ENCODE data around the gene MALAT1. TPM values are rescaled to one million over a fixed set of nuclear protein-coding genes. Genes with fewer than 3 reads are reported as not detected.

MALAT1 gene
- total and polyA plus RNA-seq, 10 of the 15 experiments (the other 5 are each of a cell fraction or from before 2014, with no cell fraction given): 448 to 8,160 (median 2,019) TPM

GRCh38 chr11:65454696-65455456 is 44.0 kb upstream of the MALAT1 start (continued):
- TF ChIP-seq, protein P1, sequence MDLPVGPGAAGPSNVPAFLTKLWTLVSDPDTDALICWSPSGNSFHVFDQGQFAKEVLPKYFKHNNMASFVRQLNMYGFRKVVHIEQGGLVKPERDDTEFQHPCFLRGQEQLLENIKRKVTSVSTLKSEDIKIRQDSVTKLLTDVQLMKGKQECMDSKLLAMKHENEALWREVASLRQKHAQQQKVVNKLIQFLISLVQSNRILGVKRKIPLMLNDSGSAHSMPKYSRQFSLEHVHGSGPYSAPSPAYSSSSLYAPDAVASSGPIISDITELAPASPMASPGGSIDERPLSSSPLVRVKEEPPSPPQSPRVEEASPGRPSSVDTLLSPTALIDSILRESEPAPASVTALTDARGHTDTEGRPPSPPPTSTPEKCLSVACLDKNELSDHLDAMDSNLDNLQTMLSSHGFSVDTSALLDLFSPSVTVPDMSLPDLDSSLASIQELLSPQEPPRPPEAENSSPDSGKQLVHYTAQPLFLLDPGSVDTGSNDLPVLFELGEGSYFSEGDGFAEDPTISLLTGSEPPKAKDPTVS (IDR thresholded peaks at IDR 0.05; ENCODE audit: low read depth, low read length): no peak
- TF ChIP-seq ZNF384 (IDR thresholded peaks at IDR 0.05; ENCODE audit: borderline replicate concordance, low read depth, low read length): no peak
- peak; percentile 12 to 40 (median 17); a peak in 4 of 6 replicates for TF ChIP-seq CTCF (IDR thresholded peaks at IDR 0.05 in 2 of 3, conservative IDR thresholded peaks at IDR 0.05 in 1 of 3; ENCODE audit: control insufficient read depth in 2 of 3, extremely low read depth in 1 of 3, insufficient read depth in 1 of 3, low read depth in 3 of 3, low read length in 3 of 3)
- no peak for TF ChIP-seq CHD2 (IDR thresholded peaks at IDR 0.05; ENCODE audit: borderline replicate concordance, low read depth, low read length)
- TF ChIP-seq E2F8 (IDR thresholded peaks at IDR 0.05; ENCODE audit: low read depth, partially characterized antibody): no peak
- TF ChIP-seq BHLHE40 (IDR thresholded peaks at IDR 0.05; ENCODE audit: borderline replicate concordance in 1 of 2, low read depth in 2 of 2, low read length in 1 of 2): peak; percentile 51 to 64; a peak in 2 of 4 replicates
- TF ChIP-seq, protein P2, sequence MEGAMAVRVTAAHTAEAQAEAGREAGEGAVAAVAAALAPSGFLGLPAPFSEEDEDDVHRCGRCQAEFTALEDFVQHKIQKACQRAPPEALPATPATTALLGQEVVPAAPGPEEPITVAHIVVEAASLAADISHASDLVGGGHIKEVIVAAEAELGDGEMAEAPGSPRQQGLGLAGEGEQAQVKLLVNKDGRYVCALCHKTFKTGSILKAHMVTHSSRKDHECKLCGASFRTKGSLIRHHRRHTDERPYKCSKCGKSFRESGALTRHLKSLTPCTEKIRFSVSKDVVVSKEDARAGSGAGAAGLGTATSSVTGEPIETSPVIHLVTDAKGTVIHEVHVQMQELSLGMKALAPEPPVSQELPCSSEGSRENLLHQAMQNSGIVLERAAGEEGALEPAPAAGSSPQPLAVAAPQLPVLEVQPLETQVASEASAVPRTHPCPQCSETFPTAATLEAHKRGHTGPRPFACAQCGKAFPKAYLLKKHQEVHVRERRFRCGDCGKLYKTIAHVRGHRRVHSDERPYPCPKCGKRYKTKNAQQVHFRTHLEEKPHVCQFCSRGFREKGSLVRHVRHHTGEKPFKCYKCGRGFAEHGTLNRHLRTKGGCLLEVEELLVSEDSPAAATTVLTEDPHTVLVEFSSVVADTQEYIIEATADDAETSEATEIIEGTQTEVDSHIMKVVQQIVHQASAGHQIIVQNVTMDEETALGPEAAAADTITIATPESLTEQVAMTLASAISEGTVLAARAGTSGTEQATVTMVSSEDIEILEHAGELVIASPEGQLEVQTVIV (IDR thresholded peaks at IDR 0.05; ENCODE audit: borderline replicate concordance, partially characterized antibody): no peak
- no peak for TF ChIP-seq PAX5 (IDR thresholded peaks at IDR 0.05; ENCODE audit: borderline replicate concordance, low read depth, low read length)
- TF ChIP-seq, protein P3, sequence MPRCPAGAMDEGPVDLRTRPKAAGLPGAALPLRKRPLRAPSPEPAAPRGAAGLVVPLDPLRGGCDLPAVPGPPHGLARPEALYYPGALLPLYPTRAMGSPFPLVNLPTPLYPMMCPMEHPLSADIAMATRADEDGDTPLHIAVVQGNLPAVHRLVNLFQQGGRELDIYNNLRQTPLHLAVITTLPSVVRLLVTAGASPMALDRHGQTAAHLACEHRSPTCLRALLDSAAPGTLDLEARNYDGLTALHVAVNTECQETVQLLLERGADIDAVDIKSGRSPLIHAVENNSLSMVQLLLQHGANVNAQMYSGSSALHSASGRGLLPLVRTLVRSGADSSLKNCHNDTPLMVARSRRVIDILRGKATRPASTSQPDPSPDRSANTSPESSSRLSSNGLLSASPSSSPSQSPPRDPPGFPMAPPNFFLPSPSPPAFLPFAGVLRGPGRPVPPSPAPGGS (IDR thresholded peaks at IDR 0.05; ENCODE audit: borderline replicate concordance, insufficient read depth, low read depth, low read length, poor library complexity, severe bottlenecking): no peak
- no peak for TF ChIP-seq RELA (IDR thresholded peaks at IDR 0.05; ENCODE audit: borderline replicate concordance, partially characterized antibody)
- peak; percentile 98 for TF ChIP-seq SMAD5 (IDR thresholded peaks at IDR 0.05; ENCODE audit: low read depth)
- TF ChIP-seq NBN (IDR thresholded peaks at IDR 0.05): peak; percentile 59; the same call in 1 of the 2 replicates
- TF ChIP-seq STAT3 (IDR thresholded peaks at IDR 0.05; ENCODE audit: low read depth, low read length): no peak
- no peak for TF ChIP-seq ZNF24 (IDR thresholded peaks at IDR 0.05)
- TF ChIP-seq RB1 (IDR thresholded peaks at IDR 0.05; ENCODE audit: borderline replicate concordance): no peak
- no peak for TF ChIP-seq RBBP5 (conservative IDR thresholded peaks at IDR 0.05)
- no peak for TF ChIP-seq ESRRA (IDR thresholded peaks at IDR 0.05; ENCODE audit: low read length)
- TF ChIP-seq SUPT20H (IDR thresholded peaks at IDR 0.05; ENCODE audit: borderline replicate concordance, control insufficient read depth, low read depth, low read length): no peak
- peak; percentile 98 for TF ChIP-seq PML (IDR thresholded peaks at IDR 0.05; ENCODE audit: low read length)

Measured in GM12878 (cell line).